ENCODE data around the gene EOMES.

DNA sequence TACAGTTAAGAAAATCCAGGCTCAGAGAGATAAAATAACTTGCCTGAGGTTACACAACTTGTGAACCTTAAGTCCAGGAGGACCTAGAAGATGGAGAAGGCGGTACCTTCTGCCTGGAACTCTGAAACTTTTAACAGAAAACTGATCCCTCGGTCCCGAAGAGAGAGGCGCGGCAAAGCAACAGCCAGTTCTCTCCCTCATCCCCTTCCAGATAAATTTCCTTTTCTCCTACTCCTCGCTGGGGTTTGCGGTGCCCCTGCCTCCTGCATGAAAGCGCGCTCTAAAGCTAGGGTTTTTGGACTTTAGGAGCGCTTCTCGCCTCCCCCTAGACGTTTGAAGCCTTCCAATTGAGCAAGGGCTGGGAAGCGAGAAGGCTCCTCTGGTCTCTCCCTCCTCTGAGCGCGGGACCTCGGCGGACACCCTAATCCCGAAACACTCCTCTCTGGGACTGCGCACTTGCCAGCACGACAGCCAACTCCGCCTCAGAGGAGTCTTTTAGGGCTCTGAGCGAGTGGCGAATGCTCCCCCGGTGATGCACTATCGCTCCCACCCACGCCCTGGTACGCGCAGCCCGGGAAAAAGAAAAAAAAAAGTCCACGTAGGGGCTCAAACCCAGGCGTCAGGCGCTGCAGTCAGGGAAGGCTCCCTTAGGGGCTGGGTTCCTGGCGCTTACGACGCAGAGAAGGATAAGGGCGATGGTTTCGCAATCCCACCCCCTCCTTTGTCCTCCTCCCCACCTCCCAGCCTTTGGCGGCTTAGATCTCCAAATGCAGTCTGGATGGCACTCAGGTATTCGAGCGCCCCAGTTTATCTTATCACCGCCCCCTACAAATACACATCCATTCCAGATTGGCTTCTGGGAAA is 7.9 kb upstream of the EOMES start:
- TF ChIP-seq, protein P1, sequence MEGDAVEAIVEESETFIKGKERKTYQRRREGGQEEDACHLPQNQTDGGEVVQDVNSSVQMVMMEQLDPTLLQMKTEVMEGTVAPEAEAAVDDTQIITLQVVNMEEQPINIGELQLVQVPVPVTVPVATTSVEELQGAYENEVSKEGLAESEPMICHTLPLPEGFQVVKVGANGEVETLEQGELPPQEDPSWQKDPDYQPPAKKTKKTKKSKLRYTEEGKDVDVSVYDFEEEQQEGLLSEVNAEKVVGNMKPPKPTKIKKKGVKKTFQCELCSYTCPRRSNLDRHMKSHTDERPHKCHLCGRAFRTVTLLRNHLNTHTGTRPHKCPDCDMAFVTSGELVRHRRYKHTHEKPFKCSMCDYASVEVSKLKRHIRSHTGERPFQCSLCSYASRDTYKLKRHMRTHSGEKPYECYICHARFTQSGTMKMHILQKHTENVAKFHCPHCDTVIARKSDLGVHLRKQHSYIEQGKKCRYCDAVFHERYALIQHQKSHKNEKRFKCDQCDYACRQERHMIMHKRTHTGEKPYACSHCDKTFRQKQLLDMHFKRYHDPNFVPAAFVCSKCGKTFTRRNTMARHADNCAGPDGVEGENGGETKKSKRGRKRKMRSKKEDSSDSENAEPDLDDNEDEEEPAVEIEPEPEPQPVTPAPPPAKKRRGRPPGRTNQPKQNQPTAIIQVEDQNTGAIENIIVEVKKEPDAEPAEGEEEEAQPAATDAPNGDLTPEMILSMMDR (IDR thresholded peaks at IDR 0.05), result no peak
- TF ChIP-seq POLR2A (IDR thresholded peaks at IDR 0.05), result no peak
